Right kidney (tissue), 1 donor: ENCODE data around the gene EBPL.
A peak's percentile ranks its signal among the peaks of the same experiment; 100 is the strongest.

Experiments
- DNase-seq: peaks from one replicate; pipeline ENCODE4 v3.0.0-alpha.2; 2016

EBPL gene

GRCh38 chr13:49681842-49682435 is 9.3 kb downstream of the EBPL start:
- DNase-seq, result no peak

DNA sequence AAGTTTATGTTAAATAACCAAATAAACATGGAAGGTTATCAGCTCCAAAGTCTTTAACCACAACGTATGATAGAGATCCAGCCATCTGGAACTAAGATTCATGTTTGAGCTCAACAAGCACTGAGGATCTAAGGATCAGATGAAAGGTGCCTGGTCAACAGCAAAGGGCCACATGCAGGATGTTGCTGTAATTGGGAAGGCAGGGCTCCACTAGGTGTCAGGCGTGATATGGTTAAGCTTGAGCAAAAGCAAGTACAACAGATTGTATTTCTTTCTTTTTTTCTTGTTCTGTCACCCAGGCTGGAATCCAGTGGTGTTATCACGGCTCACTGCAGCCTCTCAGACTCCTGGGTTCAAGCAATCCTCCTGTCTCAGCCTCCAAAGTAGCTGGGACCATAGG is 12.0 kb downstream of the EBPL start:
- DNase-seq, result no peak

- DNase-seq, result no peak
These were observed 12.9 kb downstream of the EBPL start for GRCh38 chr13:49678191-49678914.

DNA sequence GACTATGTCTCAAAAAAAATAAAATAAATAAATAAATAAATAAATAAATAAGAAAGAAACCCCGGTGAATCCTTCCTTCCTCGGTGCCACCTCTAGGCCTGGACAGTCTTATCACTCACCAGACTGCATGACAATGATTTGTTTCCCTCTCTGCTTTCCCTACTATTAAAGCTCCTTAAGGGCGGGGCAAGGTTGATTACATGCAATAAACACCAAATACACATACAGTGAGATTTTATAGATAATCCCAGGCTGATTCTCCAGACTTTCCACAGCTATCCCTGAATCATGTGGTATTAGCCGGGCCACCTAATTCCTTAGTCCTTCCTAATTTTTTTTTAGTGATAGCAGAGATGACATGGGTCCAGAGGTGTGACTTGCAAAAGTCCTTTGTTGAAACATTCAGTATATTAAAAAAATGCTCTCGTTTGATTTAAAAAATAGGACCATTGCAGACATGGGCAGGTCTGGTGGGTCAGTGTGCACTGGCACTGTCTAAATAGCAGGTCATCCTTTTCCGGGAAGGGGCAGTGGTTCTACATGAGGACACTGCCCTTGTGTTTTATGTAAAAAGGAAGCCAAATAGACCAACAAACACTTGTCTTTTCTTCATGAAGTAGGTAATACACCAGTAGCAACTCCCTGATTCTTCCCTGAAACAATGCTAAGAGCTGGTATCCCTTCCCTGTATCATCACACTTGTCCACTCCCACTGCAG is 14.5 kb downstream of the EBPL start:
- DNase-seq, result no peak

GRCh38 chr13:49670828-49671227 is 20.5 kb downstream of the EBPL start:
- no peak for DNase-seq

GRCh38 chr13:49669735-49670309 is 21.5 kb downstream of the EBPL start:
- peak; percentile 19 for DNase-seq

DNA sequence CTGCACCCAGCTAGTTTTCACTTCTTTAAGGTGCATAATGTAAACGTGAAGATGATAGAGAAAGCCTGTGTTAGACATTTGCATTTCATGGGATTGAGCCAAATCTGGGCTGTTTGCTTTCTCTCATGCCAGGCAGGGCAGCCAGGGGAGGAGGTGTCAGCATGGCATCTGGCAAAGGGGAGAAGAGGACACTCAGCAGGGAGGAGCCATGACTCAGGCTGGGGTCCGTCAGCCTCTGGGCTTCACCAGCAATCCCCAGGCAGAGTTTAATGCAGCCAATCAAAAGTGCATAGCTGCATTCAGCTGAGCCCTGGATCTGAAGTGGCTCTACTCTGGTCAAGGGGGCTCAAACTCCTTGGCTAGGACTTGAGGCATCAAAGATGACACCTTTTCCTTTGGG is 23.5 kb downstream of the EBPL start:
- no peak for DNase-seq

GRCh38 chr13:49664606-49665005 is 26.7 kb downstream of the EBPL start:
- DNase-seq, result no peak

DNA sequence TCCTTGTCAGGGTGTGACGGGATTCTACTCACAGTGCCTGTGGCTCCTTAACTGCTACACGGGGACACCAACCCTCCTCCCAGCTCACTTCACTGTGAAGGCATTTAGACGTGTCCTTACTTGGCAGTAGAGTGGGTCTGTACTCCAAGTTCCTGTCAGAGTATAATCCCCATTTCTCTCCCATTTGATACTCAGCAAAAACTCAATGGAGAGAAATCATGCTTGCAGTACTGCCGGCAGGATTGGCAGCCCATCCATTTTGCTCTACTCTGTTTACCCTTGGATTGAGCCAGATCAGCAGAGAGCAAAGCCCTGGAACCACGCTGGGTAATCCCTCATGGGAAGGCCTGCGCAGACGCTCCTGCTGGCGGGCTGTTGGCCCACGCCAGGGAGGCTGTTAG is 34.0 kb downstream of the EBPL start:
- DNase-seq, result no peak

- no peak for DNase-seq
These were observed 35.4 kb downstream of the EBPL start for GRCh38 chr13:49655906-49656305.

DNA sequence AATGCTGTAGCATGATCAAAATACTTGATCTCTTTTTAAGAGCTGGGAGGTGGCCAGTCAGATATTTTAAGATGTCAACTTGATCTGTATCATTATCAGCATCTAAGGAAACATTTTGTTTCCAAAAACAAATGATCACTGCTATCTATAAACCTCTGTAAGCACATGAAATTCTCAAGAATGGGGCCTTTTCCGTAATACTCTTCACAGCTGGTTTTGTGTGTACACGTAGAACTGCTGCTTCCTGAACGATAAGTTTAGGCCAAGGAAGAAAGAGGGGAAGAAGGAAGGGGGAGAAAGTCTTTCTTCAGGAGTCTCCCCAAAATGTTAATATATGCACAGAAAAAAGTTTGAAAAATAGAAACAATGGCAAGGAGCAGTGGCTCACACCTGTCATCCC is 37.3 kb downstream of the EBPL start:
- no peak for DNase-seq

DNA sequence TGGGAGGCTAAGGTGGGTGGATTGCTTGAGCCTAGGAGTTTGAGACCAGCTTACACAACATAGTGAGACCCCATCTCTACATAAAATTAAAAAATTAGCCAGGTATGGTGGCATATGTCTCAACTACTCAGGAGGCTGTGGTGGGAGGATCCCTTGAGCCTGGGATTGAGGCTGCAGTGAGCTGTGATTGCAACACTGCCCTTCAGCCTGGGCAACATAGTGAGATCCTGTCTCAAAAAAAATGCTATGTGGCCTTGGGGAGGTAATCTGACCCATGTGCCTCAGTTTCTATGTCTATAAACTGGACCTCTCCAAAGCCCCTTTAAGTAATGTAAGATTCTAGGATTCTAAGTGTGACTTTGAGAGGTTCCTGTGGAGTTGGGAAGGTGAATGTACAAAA is 37.8 kb downstream of the EBPL start:
- no peak for DNase-seq

DNA sequence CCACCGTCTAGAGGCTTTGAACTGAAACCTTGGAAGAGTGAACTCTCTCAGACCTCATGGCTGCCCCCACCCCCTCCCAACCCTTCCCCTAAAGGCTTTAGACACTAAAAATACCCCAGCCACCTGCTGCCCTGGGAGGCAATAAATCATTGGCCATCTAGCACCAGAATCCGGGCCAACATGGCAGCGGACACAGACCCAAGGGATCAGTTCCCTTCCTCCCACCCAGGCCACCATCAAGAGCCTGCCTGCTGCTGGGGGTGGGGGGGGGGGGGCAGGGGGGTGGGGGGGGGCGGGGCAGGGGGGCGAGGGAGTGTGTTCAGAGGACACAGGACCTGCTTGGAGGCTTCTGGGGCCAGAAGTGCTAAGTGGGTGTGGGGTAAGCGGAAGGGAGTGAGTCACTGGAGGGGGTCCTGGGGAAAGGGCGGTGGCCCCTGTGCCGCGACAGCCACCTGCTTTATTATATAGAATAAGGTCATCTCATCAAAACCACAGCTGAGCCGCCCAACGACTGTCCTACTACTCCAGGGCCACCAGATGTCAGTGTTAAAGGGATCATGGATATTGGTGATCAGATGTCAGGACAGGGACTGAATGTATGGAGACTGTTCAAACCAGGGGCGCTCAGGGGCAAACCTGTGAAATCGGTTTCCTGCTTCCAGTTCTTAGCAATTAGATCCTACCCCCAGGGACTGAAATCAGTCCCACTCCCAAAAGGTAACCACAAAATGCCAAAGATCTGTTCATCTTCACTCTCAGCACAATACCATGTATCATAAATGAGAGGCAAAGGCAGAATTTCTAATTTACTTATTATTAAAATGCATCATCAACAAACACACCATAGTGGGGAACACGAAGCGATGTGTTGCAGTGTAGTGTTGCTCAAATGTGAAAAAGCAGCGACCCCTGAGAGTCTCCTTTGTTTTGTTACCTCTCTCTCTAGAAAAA is 38.7 kb downstream of the EBPL start:
- peak; percentile 18 for DNase-seq

- DNase-seq, result no peak
These were observed 39.5 kb downstream of the EBPL start for GRCh38 chr13:49651570-49652354.

GRCh38 chr13:49649963-49650312 is 41.3 kb downstream of the EBPL start:
- no peak for DNase-seq

GRCh38 chr13:49649244-49649962 is 41.9 kb downstream of the EBPL start:
- no peak for DNase-seq

GRCh38 chr13:49646688-49647087 is 44.6 kb downstream of the EBPL start:
- DNase-seq, result no peak

DNA sequence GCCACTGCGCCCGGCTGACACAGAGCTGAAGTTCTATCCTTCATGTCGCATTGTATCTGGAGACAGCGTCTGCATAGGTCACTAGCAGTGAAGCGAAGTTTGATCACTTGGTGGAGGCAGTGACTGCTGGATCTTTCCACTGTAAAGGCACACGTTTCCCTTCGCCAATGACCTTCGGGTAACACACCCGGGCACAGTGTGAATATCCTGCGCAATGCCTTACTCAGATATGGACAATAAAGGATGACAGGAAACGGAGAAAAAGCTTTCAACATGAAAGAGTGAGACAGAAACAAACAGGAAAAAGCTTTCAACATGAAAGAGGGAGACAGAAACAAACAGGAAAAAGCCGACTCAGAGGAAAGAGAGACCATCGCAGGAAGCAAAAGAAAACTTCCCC is 45.8 kb downstream of the EBPL start:
- no peak for DNase-seq

DNA sequence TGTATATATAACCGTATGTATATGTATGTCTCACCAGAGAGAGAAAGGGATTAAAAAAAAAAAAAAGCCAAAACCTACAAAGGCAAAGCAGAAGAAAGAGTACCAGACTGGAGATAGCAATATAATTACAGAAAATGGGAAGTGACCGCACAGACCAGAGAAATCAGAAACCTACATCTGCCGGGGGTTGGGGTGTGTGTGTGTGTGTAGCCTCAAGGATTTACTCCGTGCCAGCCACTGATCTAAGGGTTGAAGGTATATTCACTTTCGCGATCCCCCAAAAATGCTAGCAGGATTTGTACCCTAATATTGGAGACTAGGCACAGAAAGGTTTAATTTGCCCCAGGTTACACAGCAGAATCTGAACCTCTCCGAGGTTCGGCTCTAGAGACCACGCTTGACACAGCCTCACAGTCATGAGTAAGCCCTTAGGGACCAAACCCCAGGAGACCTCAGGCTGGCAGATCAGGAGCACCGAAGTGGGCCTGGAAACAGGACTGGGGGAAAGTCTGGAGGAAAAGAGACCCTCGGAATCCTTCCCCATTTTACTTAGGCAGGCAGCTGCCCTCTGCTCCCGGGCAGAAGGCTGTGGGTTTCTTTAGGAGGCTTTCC is 48.1 kb downstream of the EBPL start:
- no peak for DNase-seq

DNA sequence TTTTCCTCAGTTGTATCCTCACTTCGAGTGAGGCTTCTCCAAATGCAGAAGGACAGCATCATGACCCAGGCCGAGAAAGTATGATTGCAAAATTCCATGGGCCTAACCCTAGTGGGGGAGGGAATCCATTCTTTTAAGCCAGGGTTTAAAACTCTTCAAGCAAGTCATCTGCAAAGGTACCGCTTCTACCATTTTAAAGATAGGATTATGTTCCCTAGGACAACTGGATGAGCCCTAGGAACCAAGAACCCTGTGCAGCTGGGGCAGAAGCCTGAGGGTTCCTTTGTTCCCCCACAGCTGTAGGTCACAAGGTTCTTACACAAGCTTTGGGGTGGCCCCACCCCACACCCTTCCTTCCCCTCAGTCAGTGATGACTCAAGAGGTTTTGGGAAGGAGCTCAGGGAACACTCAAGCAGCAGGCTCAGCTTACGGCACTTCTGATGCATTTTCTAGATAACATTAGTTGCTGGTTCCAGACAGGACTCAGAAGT is 49.4 kb downstream of the EBPL start:
- no peak for DNase-seq
